SK-N-SH treated with all-trans-retinoic acid at 6 μM for 48 hours (cell line): ENCODE results near the gene AADACL4.

Source experiments
- ATAC-seq: fragments of 200-7000 bp; cut with Tn5 transposase; 3 replicates; pipeline ENCODE4 v1.9.1; 2020; ENCODE audit warnings: mild to moderate bottlenecking, moderate library complexity
- ARNTL ChIP-seq: fragments of 450-650 bp; formaldehyde crosslinking; IDR thresholded peaks from 2 replicates; pipeline ENCODE4 v1.5.0; 2020; ENCODE audit warnings: low read depth, mild to moderate bottlenecking, moderate library complexity, borderline replicate concordance
- BACH2 ChIP-seq: fragments of 250-450 bp; sonication (Bioruptor Pico); IDR thresholded peaks from 2 replicates; pipeline ENCODE4 v1.9.0; 2021; ENCODE audit warnings: mild to moderate bottlenecking, borderline replicate concordance
- CSDC2 ChIP-seq: fragments of 250-450 bp; sonication (Bioruptor Pico); IDR thresholded peaks from 2 replicates; pipeline ENCODE4 v1.5.0; 2020; ENCODE audit warnings: mild to moderate bottlenecking, moderate library complexity
- ESRRG ChIP-seq: fragments of 250-450 bp; sonication (Bioruptor Pico); IDR thresholded peaks from 2 replicates; pipeline ENCODE4 v1.6.1; 2021; ENCODE audit warnings: mild to moderate bottlenecking
- GLIS3 ChIP-seq: fragments of 250-450 bp; sonication (Bioruptor Pico); IDR thresholded peaks from 2 replicates; pipeline ENCODE4 v1.5.0; 2020; ENCODE audit warnings: mild to moderate bottlenecking, moderate library complexity
- ISL1 ChIP-seq: fragments of 250-450 bp; sonication (Bioruptor Pico); IDR thresholded peaks from 2 replicates; pipeline ENCODE4 v2.1.2; 2022; ENCODE audit warnings: mild to moderate bottlenecking, moderate library complexity
- OSR1 ChIP-seq: fragments of 250-450 bp; sonication (Bioruptor Pico); IDR thresholded peaks from 2 replicates; pipeline ENCODE4 v1.8.0; 2022; ENCODE audit warnings: moderate library complexity, mild to moderate bottlenecking, inconsistent platforms
- PPARA ChIP-seq: fragments of 250-450 bp; sonication (Bioruptor Pico); IDR thresholded peaks from 2 replicates; pipeline ENCODE4 v1.5.0; 2020; ENCODE audit warnings: mild to moderate bottlenecking, borderline replicate concordance
- RARB ChIP-seq: fragments of 250-450 bp; sonication (Bioruptor Pico); IDR thresholded peaks from 2 replicates; pipeline ENCODE4 v1.8.0; 2021; ENCODE audit warnings: mild to moderate bottlenecking, moderate library complexity
- SNAI2 ChIP-seq: fragments of 250-450 bp; sonication (Bioruptor Pico); IDR thresholded peaks from 2 replicates; pipeline ENCODE4 v1.5.0; 2020; ENCODE audit warnings: mild to moderate bottlenecking, moderate library complexity
- TCF4 ChIP-seq: fragments of 250-450 bp; sonication (Bioruptor Pico); IDR thresholded peaks from 2 replicates; pipeline ENCODE4 v1.8.0; 2021; ENCODE audit warnings: mild to moderate bottlenecking, moderate library complexity, borderline replicate concordance
- TOX ChIP-seq: fragments of 250-450 bp; sonication (Bioruptor Pico); IDR thresholded peaks from 2 replicates; pipeline ENCODE4 v1.8.0; 2021; ENCODE audit warnings: mild to moderate bottlenecking, moderate library complexity, borderline replicate concordance
- ZC3H10 ChIP-seq: fragments of 250-450 bp; sonication (Bioruptor Pico); IDR thresholded peaks from 2 replicates; pipeline ENCODE4 v1.5.1; 2021; ENCODE audit warnings: mild to moderate bottlenecking, moderate library complexity
- ZFP3 ChIP-seq: fragments of 250-450 bp; sonication (Bioruptor Pico); IDR thresholded peaks from 2 replicates; pipeline ENCODE4 v1.5.0; 2020; ENCODE audit warnings: mild to moderate bottlenecking, moderate library complexity
- ZFP30 ChIP-seq: fragments of 450-650 bp; formaldehyde crosslinking; IDR thresholded peaks from 2 replicates; pipeline ENCODE4 v1.5.0; 2022; ENCODE audit warnings: mild to moderate bottlenecking, moderate library complexity
- ZNF565 ChIP-seq: fragments of 450-650 bp; formaldehyde crosslinking; conservative IDR thresholded peaks from 2 replicates; pipeline ENCODE4 v1.5.0; 2020; ENCODE audit warnings: low read depth, mild to moderate bottlenecking, moderate library complexity
- ZNF70 ChIP-seq: fragments of 450-650 bp; formaldehyde crosslinking; IDR thresholded peaks from 2 replicates; pipeline ENCODE4 v1.5.0; 2020; ENCODE audit warnings: mild to moderate bottlenecking, moderate library complexity
- ZNF8 ChIP-seq: fragments of 450-650 bp; formaldehyde crosslinking; IDR thresholded peaks from 2 replicates; pipeline ENCODE4 v1.5.0; 2020; ENCODE audit warnings: mild to moderate bottlenecking, moderate library complexity
- TF ChIP-seq, protein P1 (sequence below): fragments of 250-450 bp; sonication (Bioruptor Pico); IDR thresholded peaks from 2 replicates; pipeline ENCODE4 v1.8.0; 2020; ENCODE audit warnings: mild to moderate bottlenecking, moderate library complexity, borderline replicate concordance
- TF ChIP-seq, protein P2 (sequence below): fragments of 250-450 bp; sonication (Bioruptor Pico); IDR thresholded peaks from 2 replicates; pipeline ENCODE4 v1.5.0; 2020; ENCODE audit warnings: mild to moderate bottlenecking, moderate library complexity
- TF ChIP-seq, protein P3 (sequence below): fragments of 250-450 bp; sonication (Bioruptor Pico); IDR thresholded peaks from 2 replicates; pipeline ENCODE4 v1.5.1; 2021; ENCODE audit warnings: mild to moderate bottlenecking, moderate library complexity
- TF ChIP-seq, protein P4 (sequence below): fragments of 250-450 bp; sonication (Bioruptor Pico); IDR thresholded peaks from 2 replicates; pipeline ENCODE4 v1.5.1; 2020; ENCODE audit warnings: low read depth, mild to moderate bottlenecking, moderate library complexity

AADACL4 gene

DNA sequence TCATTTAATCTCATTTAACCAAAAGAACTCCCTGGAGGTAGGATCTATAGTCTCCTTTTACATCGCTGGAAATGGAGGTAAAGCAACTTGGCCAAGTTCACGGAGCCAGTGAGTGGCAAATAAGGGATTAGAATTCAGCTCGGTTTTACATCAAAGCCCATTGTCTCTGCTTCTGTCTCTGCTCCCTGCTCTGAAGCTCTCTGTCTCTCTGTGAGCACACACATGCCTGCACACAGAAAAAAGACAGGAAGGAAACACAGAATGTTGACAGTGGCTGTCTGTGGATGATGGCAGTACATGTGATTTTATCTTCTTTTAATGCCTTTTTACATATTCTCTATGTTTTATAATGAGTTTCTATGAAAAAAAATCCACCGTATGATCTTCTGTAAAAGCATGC lies 17.0 kb upstream of the AADACL4 start (continued):
- TF ChIP-seq, protein P1, sequence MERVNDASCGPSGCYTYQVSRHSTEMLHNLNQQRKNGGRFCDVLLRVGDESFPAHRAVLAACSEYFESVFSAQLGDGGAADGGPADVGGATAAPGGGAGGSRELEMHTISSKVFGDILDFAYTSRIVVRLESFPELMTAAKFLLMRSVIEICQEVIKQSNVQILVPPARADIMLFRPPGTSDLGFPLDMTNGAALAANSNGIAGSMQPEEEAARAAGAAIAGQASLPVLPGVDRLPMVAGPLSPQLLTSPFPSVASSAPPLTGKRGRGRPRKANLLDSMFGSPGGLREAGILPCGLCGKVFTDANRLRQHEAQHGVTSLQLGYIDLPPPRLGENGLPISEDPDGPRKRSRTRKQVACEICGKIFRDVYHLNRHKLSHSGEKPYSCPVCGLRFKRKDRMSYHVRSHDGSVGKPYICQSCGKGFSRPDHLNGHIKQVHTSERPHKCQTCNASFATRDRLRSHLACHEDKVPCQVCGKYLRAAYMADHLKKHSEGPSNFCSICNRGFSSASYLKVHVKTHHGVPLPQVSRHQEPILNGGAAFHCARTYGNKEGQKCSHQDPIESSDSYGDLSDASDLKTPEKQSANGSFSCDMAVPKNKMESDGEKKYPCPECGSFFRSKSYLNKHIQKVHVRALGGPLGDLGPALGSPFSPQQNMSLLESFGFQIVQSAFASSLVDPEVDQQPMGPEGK (CRISPR knock-in tag), result no peak
- TF ChIP-seq ZFP30 (CRISPR knock-in tag) (no peak), BACH2 (CRISPR knock-in tag) (no peak), GLIS3 (no peak), ZFP3 (no peak), RARB (CRISPR knock-in tag) (no peak), PPARA (CRISPR knock-in tag) (no peak)

DNA sequence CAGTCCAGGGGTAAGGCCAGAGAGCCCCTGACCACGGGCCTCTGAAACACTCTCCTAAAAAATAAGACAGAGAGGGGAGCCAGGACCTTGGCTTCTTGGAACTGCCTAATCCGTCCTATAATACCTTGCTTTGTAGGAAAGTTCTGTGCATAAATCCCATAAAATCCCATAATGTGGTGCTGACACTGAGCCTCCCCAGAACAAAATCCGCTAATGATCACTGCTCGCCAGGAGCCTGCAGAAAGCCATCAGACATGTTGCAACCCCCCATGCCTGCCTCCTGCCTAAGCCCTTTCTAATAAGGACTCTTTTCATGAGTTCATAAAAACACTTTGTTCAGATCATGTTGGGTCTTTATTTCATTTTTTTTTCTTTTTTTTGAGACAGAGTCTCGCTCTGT lies 16.6 kb upstream of the AADACL4 start:
- TF ChIP-seq ZNF8 (CRISPR knock-in tag), result no peak
- TF ChIP-seq, all 23 proteins: peak for 0
- no peak for ATAC-seq

DNA sequence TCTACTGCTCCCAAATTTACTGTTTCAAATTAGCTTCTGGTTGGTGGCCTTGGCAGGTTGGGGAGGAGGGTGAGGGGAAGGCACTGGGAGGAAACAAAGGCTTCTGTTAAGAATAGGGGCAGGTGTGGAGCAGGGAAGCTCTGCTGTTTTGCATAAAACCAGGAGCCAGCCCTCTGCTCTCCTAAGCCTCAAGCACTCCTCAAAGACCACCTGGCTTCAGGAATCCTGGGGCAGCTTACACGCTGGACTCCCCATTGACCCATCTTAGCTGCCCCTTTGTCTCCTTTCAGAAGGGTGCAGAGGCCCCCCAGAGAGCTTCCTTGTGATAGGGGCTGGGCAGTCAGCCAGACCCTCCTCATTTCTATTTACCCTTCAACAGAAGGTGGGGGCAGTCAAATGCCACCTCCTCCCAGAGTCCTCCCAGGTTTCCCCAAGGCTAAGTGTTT lies 14.4 kb upstream of the AADACL4 start:
- TF ChIP-seq ISL1 (CRISPR knock-in tag) (no peak), OSR1 (CRISPR knock-in tag) (no peak), PPARA (CRISPR knock-in tag) (no peak), ZFP3 (no peak)
- ATAC-seq, result no peak

DNA sequence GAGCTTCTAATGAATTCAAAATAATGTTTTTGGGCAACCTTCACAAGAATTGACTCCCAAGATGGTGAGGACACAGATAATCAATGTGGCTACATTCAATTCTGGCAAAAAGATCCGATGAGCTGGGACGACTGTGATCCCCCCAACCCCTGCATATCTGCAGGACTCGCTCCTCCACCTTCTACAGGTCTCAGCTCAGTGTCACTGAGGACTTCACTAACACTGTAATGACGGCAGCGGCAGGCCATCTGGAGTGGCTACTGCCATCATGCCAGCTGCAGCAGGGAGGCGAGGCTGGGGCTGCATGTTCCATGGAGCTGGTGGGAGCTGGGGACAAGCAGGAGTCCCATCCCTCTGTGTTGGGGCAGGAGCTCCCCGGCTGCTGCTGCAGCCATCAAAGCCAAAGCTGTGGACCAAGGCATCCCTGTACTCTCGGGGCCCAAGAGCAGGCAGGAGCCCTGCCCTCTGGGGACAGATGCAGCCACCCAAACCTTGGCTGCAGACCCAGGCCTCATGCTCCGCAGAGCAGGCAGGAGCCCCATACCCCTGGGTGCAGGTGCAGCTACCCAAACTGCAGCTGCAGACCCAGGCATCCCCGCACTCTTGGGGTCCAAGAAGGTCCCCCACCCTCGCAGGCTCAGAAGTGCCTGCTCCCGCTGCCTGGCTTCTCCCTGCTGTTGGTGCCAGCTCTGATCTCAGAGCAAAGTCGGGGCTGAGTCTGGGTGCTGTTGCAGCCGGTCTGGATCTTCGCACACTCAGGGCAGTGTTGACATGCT lies 13.7 kb upstream of the AADACL4 start:
- TF ChIP-seq ESRRG (no peak), CSDC2 (CRISPR knock-in tag) (no peak), TCF4 (no peak), ISL1 (CRISPR knock-in tag) (no peak), RARB (CRISPR knock-in tag) (no peak), PPARA (CRISPR knock-in tag) (no peak), ZFP3 (no peak)
- TF ChIP-seq, protein P2, sequence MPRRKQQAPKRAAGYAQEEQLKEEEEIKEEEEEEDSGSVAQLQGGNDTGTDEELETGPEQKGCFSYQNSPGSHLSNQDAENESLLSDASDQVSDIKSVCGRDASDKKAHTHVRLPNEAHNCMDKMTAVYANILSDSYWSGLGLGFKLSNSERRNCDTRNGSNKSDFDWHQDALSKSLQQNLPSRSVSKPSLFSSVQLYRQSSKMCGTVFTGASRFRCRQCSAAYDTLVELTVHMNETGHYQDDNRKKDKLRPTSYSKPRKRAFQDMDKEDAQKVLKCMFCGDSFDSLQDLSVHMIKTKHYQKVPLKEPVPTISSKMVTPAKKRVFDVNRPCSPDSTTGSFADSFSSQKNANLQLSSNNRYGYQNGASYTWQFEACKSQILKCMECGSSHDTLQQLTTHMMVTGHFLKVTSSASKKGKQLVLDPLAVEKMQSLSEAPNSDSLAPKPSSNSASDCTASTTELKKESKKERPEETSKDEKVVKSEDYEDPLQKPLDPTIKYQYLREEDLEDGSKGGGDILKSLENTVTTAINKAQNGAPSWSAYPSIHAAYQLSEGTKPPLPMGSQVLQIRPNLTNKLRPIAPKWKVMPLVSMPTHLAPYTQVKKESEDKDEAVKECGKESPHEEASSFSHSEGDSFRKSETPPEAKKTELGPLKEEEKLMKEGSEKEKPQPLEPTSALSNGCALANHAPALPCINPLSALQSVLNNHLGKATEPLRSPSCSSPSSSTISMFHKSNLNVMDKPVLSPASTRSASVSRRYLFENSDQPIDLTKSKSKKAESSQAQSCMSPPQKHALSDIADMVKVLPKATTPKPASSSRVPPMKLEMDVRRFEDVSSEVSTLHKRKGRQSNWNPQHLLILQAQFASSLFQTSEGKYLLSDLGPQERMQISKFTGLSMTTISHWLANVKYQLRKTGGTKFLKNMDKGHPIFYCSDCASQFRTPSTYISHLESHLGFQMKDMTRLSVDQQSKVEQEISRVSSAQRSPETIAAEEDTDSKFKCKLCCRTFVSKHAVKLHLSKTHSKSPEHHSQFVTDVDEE (CRISPR knock-in tag), result no peak
- TF ChIP-seq, protein P3, sequence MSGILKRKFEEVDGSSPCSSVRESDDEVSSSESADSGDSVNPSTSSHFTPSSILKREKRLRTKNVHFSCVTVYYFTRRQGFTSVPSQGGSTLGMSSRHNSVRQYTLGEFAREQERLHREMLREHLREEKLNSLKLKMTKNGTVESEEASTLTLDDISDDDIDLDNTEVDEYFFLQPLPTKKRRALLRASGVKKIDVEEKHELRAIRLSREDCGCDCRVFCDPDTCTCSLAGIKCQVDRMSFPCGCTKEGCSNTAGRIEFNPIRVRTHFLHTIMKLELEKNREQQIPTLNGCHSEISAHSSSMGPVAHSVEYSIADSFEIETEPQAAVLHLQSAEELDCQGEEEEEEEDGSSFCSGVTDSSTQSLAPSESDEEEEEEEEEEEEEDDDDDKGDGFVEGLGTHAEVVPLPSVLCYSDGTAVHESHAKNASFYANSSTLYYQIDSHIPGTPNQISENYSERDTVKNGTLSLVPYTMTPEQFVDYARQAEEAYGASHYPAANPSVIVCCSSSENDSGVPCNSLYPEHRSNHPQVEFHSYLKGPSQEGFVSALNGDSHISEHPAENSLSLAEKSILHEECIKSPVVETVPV (CRISPR knock-in tag), result no peak
- TF ChIP-seq, protein P4, sequence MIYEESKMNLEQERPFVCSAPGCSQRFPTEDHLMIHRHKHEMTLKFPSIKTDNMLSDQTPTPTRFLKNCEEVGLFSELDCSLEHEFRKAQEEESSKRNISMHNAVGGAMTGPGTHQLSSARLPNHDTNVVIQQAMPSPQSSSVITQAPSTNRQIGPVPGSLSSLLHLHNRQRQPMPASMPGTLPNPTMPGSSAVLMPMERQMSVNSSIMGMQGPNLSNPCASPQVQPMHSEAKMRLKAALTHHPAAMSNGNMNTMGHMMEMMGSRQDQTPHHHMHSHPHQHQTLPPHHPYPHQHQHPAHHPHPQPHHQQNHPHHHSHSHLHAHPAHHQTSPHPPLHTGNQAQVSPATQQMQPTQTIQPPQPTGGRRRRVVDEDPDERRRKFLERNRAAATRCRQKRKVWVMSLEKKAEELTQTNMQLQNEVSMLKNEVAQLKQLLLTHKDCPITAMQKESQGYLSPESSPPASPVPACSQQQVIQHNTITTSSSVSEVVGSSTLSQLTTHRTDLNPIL (CRISPR knock-in tag), result no peak
- ATAC-seq, result no peak

DNA sequence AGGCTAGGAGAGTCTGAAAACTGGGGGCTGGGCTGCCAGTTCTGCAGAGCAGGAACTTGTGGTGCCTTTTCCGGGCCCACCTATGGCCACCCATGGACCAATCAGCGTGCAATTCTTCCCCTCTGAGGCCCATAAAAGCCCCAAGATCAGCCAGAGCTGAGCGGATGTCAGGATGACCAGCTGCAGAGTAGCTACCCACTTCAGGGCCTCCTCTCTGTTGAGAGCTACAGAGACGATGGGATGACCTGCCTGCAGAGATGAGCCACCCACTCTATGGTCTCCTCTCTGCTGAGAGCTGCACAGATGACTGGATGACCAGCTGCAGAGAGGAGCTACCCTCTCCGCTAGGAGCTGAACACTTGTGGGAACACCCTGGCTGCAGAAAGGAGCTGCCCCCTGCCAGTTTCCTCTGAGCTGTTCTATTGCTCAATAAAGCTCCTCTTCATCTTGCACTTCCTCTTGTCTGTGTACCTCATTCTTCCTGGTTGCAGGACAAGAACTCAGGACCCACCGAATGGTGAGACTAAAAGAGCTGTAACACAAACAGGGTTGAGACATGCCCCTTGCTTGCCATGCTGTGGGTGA lies 12.8 kb upstream of the AADACL4 start:
- no peak for ATAC-seq
- TF ChIP-seq ZNF565, result no peak
- no peak for TF ChIP-seq TOX (CRISPR knock-in tag)
- TF ChIP-seq PPARA (CRISPR knock-in tag), result no peak
- no peak for TF ChIP-seq ZC3H10 (CRISPR knock-in tag)
- TF ChIP-seq, protein P2 (CRISPR knock-in tag), result no peak
- no peak for TF ChIP-seq ZNF8 (CRISPR knock-in tag)
- TF ChIP-seq ZNF70 (CRISPR knock-in tag), result no peak
- no peak for TF ChIP-seq SNAI2 (CRISPR knock-in tag)
- TF ChIP-seq ARNTL (CRISPR knock-in tag), result no peak
- TF ChIP-seq BACH2 (CRISPR knock-in tag), result no peak
- TF ChIP-seq TCF4, result no peak
- no peak for TF ChIP-seq ESRRG
